ENCODE results near the gene KIF5B. TPM values are rescaled to one million over a fixed set of nuclear protein-coding genes. Genes with fewer than 3 reads are reported as not detected.
"Not testable (repeated sequence)": the region's sequence is repeated elsewhere in the genome, so short reads cannot be mapped to it uniquely, and the experiment has no call there.

Gene KIF5B
- total RNA-seq, 2 experiments from 2014 or later = 73.9 to 75.2 TPM

DNA sequence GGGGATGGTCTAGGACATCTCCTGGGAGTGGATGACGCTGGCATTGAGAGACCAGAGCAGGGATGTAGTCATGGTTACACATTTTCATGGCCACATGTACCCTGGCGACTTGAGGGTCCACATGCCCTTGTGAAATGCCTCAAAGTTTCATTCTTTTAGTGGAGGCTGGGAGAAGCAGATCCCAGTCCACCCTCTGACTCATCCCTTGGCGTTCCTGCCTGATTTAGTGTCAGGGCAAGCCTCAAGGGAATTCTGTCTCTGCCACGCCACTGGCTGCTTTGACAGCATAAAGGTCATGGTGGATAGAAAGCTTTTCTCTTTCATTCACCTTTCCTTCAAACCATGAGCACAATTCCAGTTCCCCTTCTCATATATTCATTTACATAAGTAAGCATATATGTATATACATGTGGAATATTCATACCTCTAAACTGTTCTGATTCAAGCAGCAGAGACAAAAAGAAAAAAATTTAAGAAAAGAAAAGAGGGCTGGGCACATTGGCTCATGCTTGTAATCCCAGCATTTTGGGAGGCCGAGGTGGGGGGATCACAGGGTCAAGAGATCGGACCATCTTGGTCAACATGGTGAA lies 21.8 kb upstream of the KIF5B start:
- POLR2A ChIA-PET = no interaction called here
- Mint-ChIP-seq H3K27ac (no peak overlapping the region), H3K27me3 (peaks cover 3% of the 10 kb centered on the region), H3K4me1 (ENCODE audit: low read depth) (no peaks in the 10 kb centered on the region), H3K36me3 (no peaks in the 10 kb centered on the region), H3K9me3 (no peaks in the 10 kb centered on the region), H3K4me3 (no peak overlapping the region)
- CTCF ChIA-PET = no interaction called here
- intact Hi-C loops (cut with micrococcal nuclease) = no loop called here
- no peak for DNase-seq

DNA sequence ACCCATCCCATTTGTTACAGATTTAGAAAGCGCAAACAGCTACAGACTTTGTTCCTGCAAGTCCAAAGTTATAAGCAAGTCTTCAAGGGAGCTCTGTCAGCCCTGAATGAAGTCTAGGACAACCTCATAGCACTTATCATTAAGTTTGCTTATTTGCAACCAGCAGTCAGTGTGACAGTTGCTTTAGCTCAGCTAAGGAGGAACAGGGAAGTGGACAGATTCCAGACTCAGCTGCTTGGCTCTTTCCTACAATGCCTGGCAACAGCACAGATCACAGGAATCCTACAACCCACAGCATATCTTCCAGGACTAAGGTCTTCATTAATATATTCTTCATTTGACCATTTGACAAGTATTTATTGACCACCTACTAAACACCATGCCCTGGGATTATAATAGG lies 17.4 kb upstream of the KIF5B start:
- no peaks in the 10 kb centered on the region for H3K9me3 Mint-ChIP-seq
- H3K4me3 Mint-ChIP-seq = no peak overlapping the region
- no peaks in the 10 kb centered on the region for H3K36me3 Mint-ChIP-seq
- H3K27me3 Mint-ChIP-seq = peaks cover 3% of the 10 kb centered on the region
- DNase-seq = no peak
- CTCF ChIA-PET = no interaction called here
- POLR2A ChIA-PET = no interaction called here
- H3K4me1 Mint-ChIP-seq (ENCODE audit: low read depth) = no peaks in the 10 kb centered on the region
- intact Hi-C loops (cut with micrococcal nuclease) = no loop called here
- no peak overlapping the region for H3K27ac Mint-ChIP-seq

DNA sequence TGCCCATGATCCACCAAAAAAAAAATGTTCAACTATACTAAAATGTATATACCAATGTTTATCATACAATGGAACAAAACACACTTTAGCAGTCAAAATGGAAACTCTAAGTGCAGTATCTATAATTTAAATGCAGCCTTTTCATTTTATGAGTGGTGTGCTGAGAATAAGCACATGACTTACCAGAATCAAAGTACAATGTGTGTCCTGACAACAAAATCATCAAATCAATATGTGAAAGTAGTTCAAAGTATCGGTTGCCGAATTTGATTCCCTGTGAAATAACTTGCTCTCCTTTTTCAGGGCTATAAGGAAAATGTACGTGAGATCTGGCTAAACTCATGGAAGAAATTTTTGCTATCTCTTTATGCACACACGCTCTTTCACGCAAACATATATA lies 16.9 kb upstream of the KIF5B start:
- Mint-ChIP-seq H3K36me3 (no peaks in the 10 kb centered on the region), H3K9me3 (no peaks in the 10 kb centered on the region), H3K4me3 (no peak overlapping the region), H3K27ac (no peak overlapping the region), H3K27me3 (peaks cover 6% of the 10 kb centered on the region), H3K4me1 (ENCODE audit: low read depth) (no peaks in the 10 kb centered on the region)
- DNase-seq = no peak
- ChIA-PET CTCF (no interaction called here), POLR2A (no interaction called here)
- intact Hi-C loops (cut with micrococcal nuclease) = no loop called here

DNA sequence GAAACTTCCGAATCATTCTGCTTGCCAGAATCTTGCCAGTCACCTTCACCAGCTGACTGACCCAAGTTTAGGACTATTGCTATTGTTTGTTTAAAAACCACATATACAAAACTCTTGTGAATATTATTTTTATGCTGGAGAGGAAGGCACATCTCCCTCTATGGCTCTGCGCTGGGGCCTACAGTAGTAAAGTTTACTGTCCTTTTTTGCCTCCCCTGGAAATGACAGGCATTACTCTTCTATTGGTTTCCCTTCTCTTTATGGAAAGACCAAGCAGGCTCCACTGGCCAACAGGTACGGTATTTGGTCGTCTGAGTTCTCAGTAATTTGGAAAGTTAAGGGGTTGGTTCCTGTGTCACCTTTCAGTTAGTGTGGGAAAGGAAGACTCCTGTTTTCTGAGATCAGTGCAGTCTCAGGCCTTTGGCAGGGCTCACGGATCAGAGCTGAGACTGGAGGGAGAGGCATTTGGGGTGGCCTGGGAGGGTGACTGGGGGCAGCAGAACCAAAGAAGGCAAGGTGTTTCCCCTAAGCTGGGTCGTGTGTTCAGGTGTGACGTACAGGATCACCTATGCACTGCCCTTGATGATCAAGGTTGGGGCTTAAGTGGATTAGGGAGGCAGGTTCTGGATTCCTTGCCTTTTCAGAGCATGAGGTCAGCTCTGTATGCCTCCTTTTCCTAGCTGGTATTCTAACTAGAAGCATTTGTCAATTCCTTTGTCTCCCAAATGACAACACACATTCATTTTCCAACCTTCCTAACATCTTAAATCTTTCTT lies 16.0 kb upstream of the KIF5B start:
- POLR2A ChIA-PET = no interaction called here
- Mint-ChIP-seq H3K4me3 (no peak overlapping the region), H3K4me1 (ENCODE audit: low read depth) (no peaks in the 10 kb centered on the region), H3K36me3 (no peaks in the 10 kb centered on the region), H3K27ac (no peak overlapping the region), H3K9me3 (no peaks in the 10 kb centered on the region), H3K27me3 (peaks cover 4% of the 10 kb centered on the region)
- intact Hi-C loops (cut with micrococcal nuclease) = loop anchor here (1.0 kb wide), 1 partner anchor 29 kb away; no protein-coding TSS in a partner anchor
- CTCF ChIA-PET = no interaction called here
- DNase-seq = no peak

DNA sequence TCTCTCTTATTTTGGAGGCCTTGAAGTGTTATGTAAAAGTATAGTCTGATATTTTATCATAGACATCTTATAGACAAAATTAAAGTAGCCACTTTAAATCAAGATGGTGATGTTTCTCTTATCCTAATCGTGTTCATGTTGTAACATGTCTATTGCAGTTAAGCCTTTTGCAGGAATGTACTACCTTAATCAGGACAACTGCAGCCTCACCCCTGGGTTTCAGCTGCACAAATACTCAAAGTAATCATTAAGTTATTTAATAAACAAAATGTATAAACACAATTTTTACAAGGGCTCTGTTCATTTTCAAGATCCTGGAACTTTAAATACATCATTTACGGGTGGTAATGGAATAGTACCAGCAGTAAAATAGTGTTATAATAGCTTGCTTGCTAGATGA lies 14.4 kb upstream of the KIF5B start:
- ChIA-PET CTCF (no interaction called here), POLR2A (no interaction called here)
- no peaks in the 10 kb centered on the region for H3K9me3 Mint-ChIP-seq
- H3K4me1 Mint-ChIP-seq (ENCODE audit: low read depth) = no peaks in the 10 kb centered on the region
- intact Hi-C loops (cut with micrococcal nuclease) = no loop called here
- no peak overlapping the region for H3K27ac Mint-ChIP-seq
- no peak for DNase-seq
- no peaks in the 10 kb centered on the region for H3K36me3 Mint-ChIP-seq
- H3K4me3 Mint-ChIP-seq = no peak overlapping the region
- H3K27me3 Mint-ChIP-seq = peaks cover 2% of the 10 kb centered on the region

DNA sequence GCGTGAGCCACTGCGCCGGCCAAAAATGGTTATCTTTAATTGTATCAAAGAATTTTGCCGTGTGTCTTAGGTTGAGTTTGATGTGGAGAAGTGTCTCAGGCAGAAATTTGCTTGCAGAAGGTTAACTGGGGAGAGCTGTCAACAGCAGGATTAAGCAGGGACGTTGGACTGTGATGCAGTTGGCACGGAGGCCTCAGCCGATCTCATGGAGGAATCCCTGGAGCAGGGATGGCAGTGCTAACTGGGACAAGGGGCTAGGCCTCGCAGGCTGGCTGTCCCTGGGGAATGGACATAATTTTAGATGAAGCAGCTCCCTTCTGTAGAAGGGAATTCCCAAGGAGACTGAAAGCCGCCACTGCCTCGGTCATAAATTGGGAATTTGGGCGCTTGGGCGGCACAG lies 12.3 kb upstream of the KIF5B start:
- CTCF ChIA-PET = interaction anchor here (0.9 kb wide), 1 partner anchor 35 kb away, joined by 3 read pairs; no protein-coding TSS in a partner anchor
- no peak overlapping the region for H3K4me3 Mint-ChIP-seq
- H3K9me3 Mint-ChIP-seq = no peaks in the 10 kb centered on the region
- no peaks in the 10 kb centered on the region for H3K36me3 Mint-ChIP-seq
- intact Hi-C loops (cut with micrococcal nuclease) = no loop called here
- H3K27me3 Mint-ChIP-seq = peaks cover 2% of the 10 kb centered on the region
- POLR2A ChIA-PET = no interaction called here
- no peak for DNase-seq
- H3K4me1 Mint-ChIP-seq (ENCODE audit: low read depth) = no peaks in the 10 kb centered on the region
- H3K27ac Mint-ChIP-seq = no peak overlapping the region

DNA sequence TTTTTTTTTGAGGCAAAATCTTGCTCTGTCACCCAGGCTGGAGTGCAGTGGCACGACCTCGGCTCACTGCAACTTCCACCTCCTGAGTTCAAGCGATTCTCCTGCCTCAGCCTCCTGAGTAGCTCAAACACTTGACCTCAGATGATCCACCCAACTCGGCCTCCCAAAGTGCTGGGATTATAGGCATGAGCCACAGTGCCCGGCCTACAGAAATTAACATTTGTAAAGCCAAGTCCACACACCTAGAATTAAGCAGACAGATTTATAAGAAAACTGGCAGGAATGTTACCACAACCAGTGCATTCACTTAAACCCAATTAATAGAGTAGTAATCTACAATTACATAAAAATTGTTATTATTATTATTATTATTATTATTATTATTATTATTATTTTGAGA lies 11.7 kb upstream of the KIF5B start:
- CTCF ChIA-PET; POLR2A ChIA-PET; H3K27me3 Mint-ChIP-seq; H3K9me3 Mint-ChIP-seq; H3K4me3 Mint-ChIP-seq; H3K4me1 Mint-ChIP-seq (ENCODE audit: low read depth); intact Hi-C loops (cut with micrococcal nuclease); H3K36me3 Mint-ChIP-seq; H3K27ac Mint-ChIP-seq; DNase-seq: not testable (repeated sequence)

DNA sequence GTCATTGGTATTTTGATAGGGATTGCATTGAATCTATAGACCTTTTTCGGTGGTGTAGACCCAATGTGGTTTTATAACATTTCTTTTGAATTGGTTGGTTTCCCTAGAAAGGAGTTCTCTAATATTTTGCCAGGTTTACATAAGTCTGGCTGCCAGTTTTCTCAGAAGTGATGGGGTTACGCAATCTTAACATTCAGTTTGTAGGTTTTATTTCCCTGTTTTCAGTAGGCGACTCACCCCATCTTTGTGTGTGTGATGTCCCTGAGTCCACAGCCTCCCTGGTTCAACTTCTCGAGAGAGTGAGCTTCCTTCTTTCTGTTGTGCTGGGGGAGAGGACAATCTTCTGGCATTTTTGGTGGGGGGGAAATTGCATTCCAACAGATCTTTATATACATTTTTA lies 9.6 kb upstream of the KIF5B start:
- Mint-ChIP-seq H3K36me3 (no peaks in the 10 kb centered on the region), H3K27me3 (peaks cover 2% of the 10 kb centered on the region), H3K4me1 (ENCODE audit: low read depth) (no peaks in the 10 kb centered on the region), H3K27ac (no peak overlapping the region), H3K4me3 (no peak overlapping the region), H3K9me3 (no peaks in the 10 kb centered on the region)
- intact Hi-C loops (cut with micrococcal nuclease) = no loop called here
- CTCF ChIA-PET = interaction anchor here (0.6 to 0.7 kb wide), 2 partner anchors 142 to 192 kb away, joined by 3 read pairs; no protein-coding TSS in a partner anchor
- POLR2A ChIA-PET = no interaction called here
- no peak for DNase-seq

DNA sequence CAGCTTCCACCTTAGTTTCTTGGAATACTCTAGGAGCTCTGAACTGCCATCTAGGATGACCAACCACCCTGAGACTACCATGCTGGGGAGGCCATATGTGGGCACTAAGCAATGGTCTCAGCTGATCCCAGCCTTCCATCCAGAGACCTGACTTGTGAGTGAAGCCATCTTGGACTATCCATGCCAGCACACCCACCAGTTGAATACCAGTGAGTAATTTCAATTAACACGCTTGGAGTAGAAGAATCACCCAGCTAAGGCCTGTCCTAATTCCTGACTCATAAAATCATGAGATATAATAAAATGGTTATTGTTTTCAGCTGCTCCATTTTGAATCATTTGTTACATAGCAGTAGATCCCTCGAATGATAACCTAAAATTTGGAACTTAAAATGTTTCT lies 5.2 kb upstream of the KIF5B start:
- H3K4me1 Mint-ChIP-seq (ENCODE audit: low read depth) = peaks cover 9% of the 10 kb centered on the region
- no peaks in the 10 kb centered on the region for H3K36me3 Mint-ChIP-seq
- H3K4me3 Mint-ChIP-seq = no peak overlapping the region
- H3K27ac Mint-ChIP-seq = no peak overlapping the region
- intact Hi-C loops (cut with micrococcal nuclease) = no loop called here
- no peak for DNase-seq
- H3K27me3 Mint-ChIP-seq = no peaks in the 10 kb centered on the region
- H3K9me3 Mint-ChIP-seq = no peaks in the 10 kb centered on the region
- ChIA-PET POLR2A (no interaction called here), CTCF (no interaction called here)

DNA sequence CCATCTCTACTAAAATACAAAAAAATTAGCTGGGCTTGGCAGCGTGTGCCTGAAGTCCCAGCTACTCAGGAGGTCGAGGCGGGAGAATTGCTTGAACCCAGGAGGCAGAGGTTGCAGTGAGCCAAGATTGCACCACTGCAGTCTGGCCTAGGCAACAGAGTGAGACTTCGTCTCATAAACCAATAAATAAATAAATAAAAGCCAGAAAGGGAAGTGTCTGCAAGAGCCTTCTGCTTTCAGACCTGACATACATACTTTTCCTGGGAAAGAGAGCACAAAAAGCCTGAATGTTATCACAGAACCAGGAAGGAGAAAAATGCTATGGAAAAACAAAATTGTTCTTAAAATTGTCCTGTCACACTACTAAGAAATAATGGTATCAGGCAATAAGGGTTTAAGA lies 4.1 kb upstream of the KIF5B start:
- H3K4me3 Mint-ChIP-seq = no peak overlapping the region
- H3K9me3 Mint-ChIP-seq = no peaks in the 10 kb centered on the region
- H3K27ac Mint-ChIP-seq = no peak overlapping the region
- ChIA-PET POLR2A (no interaction called here), CTCF (no interaction called here)
- intact Hi-C loops (cut with micrococcal nuclease) = no loop called here
- H3K36me3 Mint-ChIP-seq = peaks cover 4% of the 10 kb centered on the region
- peaks cover 9% of the 10 kb centered on the region for H3K4me1 Mint-ChIP-seq (ENCODE audit: low read depth)
- DNase-seq = no peak
- no peaks in the 10 kb centered on the region for H3K27me3 Mint-ChIP-seq

DNA sequence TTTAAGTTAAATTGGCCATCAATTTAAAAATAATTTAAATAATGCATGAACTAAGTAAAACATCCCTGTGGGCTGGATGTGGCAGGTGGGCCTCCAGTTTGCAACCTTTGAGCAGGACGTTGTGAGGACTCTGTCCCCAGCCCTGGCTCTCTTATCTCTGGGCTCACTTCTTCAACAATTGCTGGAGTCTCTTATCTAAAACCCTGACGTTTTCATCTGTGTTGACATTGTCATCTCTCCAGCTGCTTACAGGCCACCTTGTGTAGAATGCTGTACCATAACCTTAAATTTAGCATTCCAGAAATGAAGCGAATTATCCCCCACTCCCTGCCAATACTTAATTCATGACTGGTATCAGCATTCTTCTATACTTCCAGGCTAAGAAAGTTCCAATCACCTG lies 3.2 kb upstream of the KIF5B start:
- intact Hi-C loops (cut with micrococcal nuclease) = loop anchor here (5.0 to 10.0 kb wide), 3 partner anchors 288 to 895 kb away; partner anchors contain the start of genes CCDC7, EPC1 and ITGB1
- H3K4me1 Mint-ChIP-seq (ENCODE audit: low read depth) = peaks cover 9% of the 10 kb centered on the region
- H3K4me3 Mint-ChIP-seq = no peak overlapping the region
- H3K27me3 Mint-ChIP-seq = no peaks in the 10 kb centered on the region
- no peak for DNase-seq
- ChIA-PET POLR2A (no interaction called here), CTCF (no interaction called here)
- H3K36me3 Mint-ChIP-seq = peaks cover 8% of the 10 kb centered on the region
- no peaks in the 10 kb centered on the region for H3K9me3 Mint-ChIP-seq
- H3K27ac Mint-ChIP-seq = no peak overlapping the region

DNA sequence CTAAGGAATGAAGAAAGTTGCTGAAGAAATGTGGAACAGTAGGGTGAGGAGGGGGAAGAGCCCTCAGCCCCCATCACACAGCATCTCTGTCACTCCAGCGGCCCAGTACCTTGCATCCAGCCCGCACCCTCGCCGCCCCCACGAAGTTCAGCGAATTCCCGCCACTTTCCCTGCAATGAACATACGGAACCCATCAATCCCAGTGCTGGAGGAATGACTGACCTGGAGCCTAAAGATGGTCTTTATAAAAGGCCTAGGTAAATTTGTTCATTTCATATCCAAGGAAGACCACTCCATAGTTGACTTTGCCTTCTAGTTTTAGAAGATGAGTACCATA lies 779 bp upstream of the KIF5B start:
- DNase-seq = no peak
- no peaks in the 10 kb centered on the region for H3K27me3 Mint-ChIP-seq
- peak overlapping the region; percentile 96 for H3K4me3 Mint-ChIP-seq
- CTCF ChIA-PET = interaction anchor here (1.0 to 1.3 kb wide), 2 partner anchors 52 to 101 kb away, joined by 3 to 4 read pairs; no protein-coding TSS in a partner anchor
- peaks cover 28% of the 10 kb centered on the region for H3K4me1 Mint-ChIP-seq (ENCODE audit: low read depth)
- POLR2A ChIA-PET = no interaction called here
- peak overlapping the region; percentile 94 for H3K27ac Mint-ChIP-seq
- no peaks in the 10 kb centered on the region for H3K9me3 Mint-ChIP-seq
- H3K36me3 Mint-ChIP-seq = peaks cover 15% of the 10 kb centered on the region
- intact Hi-C loops (cut with micrococcal nuclease) = loop anchor here (2.0 to 10.0 kb wide), 5 partner anchors 92 to 898 kb away; partner anchors contain the start of genes ARHGAP12, CCDC7, EPC1 and ITGB1
